HG03095 (cell line): ENCODE measurements around the gene KIAA0753.
"Not testable (repeated sequence)": the region's sequence is repeated elsewhere in the genome, so short reads cannot be mapped to it uniquely, and the experiment has no call there.

Experiments used
- ATAC-seq: cut with Tn5 transposase; IDR thresholded peaks from one replicate; pipeline ENCODE4 v1.9.1; 2021; ENCODE audit warnings: moderate library complexity; ENCODE audit not compliant: unreplicated experiment

The KIAA0753 gene

GRCh38 chr17:6573982-6574686 lies 66.4 kb downstream of the KIAA0753 start:
- ATAC-seq = no peak

- not testable (repeated sequence) for ATAC-seq
Observed at GRCh38 chr17:6573495-6573894, 67.0 kb downstream of the KIAA0753 start.

- no peak for ATAC-seq
Observed at GRCh38 chr17:6572972-6573370, 67.5 kb downstream of the KIAA0753 start.

GRCh38 chr17:6571452-6571781 lies 69.1 kb downstream of the KIAA0753 start:
- no peak for ATAC-seq

GRCh38 chr17:6570731-6571451 lies 69.6 kb downstream of the KIAA0753 start:
- ATAC-seq = no peak

GRCh38 chr17:6569370-6570285 lies 70.9 kb downstream of the KIAA0753 start:
- no peak for ATAC-seq

GRCh38 chr17:6568184-6568758 lies 72.2 kb downstream of the KIAA0753 start:
- ATAC-seq = no peak

- no peak for ATAC-seq
Observed at GRCh38 chr17:6567528-6568183, 72.9 kb downstream of the KIAA0753 start.

- no peak for ATAC-seq
Observed at GRCh38 chr17:6561446-6561845, 79.1 kb downstream of the KIAA0753 start.

GRCh38 chr17:6560496-6560895 lies 80.0 kb downstream of the KIAA0753 start:
- ATAC-seq = no peak

GRCh38 chr17:6559753-6560215 lies 80.7 kb downstream of the KIAA0753 start:
- no peak for ATAC-seq

- no peak for ATAC-seq
Observed at GRCh38 chr17:6558932-6559752, 81.4 kb downstream of the KIAA0753 start.

- no peak for ATAC-seq
Observed at GRCh38 chr17:6558276-6558675, 82.2 kb downstream of the KIAA0753 start.

- no peak for ATAC-seq
Observed at GRCh38 chr17:6557040-6557438, 83.5 kb downstream of the KIAA0753 start.

GRCh38 chr17:6556121-6557039 lies 84.1 kb downstream of the KIAA0753 start, which contains the start of gene PITPNM3:
Gene PITPNM3 (minus strand): TSS chr17:6556555. CDS start chr17:6556406, 149 bp downstream.
- no peak for ATAC-seq

- no peak for ATAC-seq
Observed at GRCh38 chr17:6555331-6556120, 85.0 kb downstream of the KIAA0753 start.

GRCh38 chr17:6554871-6555330 lies 85.6 kb downstream of the KIAA0753 start:
- ATAC-seq = no peak

GRCh38 chr17:6554342-6554741 lies 86.2 kb downstream of the KIAA0753 start:
- no peak for ATAC-seq
